Measurements from ENCODE around the gene HIP1. TPM values are rescaled to one million over a fixed set of nuclear protein-coding genes. Genes with fewer than 3 reads are reported as not detected.
"Not testable (repeated sequence)": the region's sequence is repeated elsewhere in the genome, so short reads cannot be mapped to it uniquely, and the experiment has no call there.

The HIP1 gene
- 10 to 100 TPM in 5 of 8 experiments, 1 to 10 TPM in 3; 1.8 to 28.4 (median 19.1) TPM for total RNA-seq

- ATAC-seq (replicated peaks in 6 of 8), result no peak
- no CpG with 5 or more reads among the region's 30 CpGs for WGBS, 10 experiments
- H3K27ac ChIP-seq, result peak within 1 kb of the TSS; percentile 27 to 48
These were observed at the start of gene HIP1 for GRCh38 chr7:75738604-75738974. Gene HIP1 (minus strand): TSS chr7:75738941. CDS start chr7:75738920, 21 bp downstream.

GRCh38 chr7:75788154-75788847 lies 49.6 kb upstream of the HIP1 start:
- H3K4me1 ChIP-seq (replicated peaks in 1 of 2); H3K27ac ChIP-seq; in situ Hi-C loops (cut with MboI; ENCODE audit: low pct_unique_long_range_greater_than_20kb in 2 of 9, low sequenced_read_pairs in 9 of 9, unreplicated experiment in 9 of 9); H3K4me3 ChIP-seq; ATAC-seq (replicated peaks in 6 of 8): not testable (repeated sequence)
- WGBS, 10 experiments, result 53 to 88% (median 71%) methylated on average over 3 to 12 of the region's 14 CpGs; no CpG with 5 or more reads in 4 of the 10 experiments

More at GRCh38 chr7:75738604-75738974, at the start of gene HIP1:
- in situ Hi-C loops (cut with MboI; ENCODE audit: low pct_unique_long_range_greater_than_20kb in 2 of 9, low sequenced_read_pairs in 9 of 9, unreplicated experiment in 9 of 9), result no loop called here
- peaks cover 7 to 8% of the 10 kb centered on the region in 2 donors for H3K4me1 ChIP-seq (replicated peaks in 1 of 2)
- peak within 1 kb of the TSS; percentile 71 to 95 (median 77) for H3K4me3 ChIP-seq

- in situ Hi-C loops (cut with MboI; ENCODE audit: low pct_unique_long_range_greater_than_20kb in 2 of 9, low sequenced_read_pairs in 9 of 9, unreplicated experiment in 9 of 9); H3K4me3 ChIP-seq; ATAC-seq (replicated peaks in 6 of 8); H3K4me1 ChIP-seq (replicated peaks in 1 of 2); H3K27ac ChIP-seq: not testable (repeated sequence)
- 83 to 91% methylated on average over 1 to 4 of the region's 5 CpGs; no CpG with 5 or more reads in 8 of the 10 experiments for WGBS, 10 experiments
These were observed 44.3 kb upstream of the HIP1 start for GRCh38 chr7:75783058-75783457.

- ATAC-seq (replicated peaks in 6 of 8); H3K4me1 ChIP-seq (replicated peaks in 1 of 2); in situ Hi-C loops (cut with MboI; ENCODE audit: low pct_unique_long_range_greater_than_20kb in 2 of 9, low sequenced_read_pairs in 9 of 9, unreplicated experiment in 9 of 9); H3K4me3 ChIP-seq; H3K27ac ChIP-seq: not testable (repeated sequence)
- WGBS, 10 experiments, result 23 to 94% (median 73%) methylated on average over 2 to 10 of the region's 14 CpGs; no CpG with 5 or more reads in 1 of the 10 experiments
These were observed 42.0 kb upstream of the HIP1 start for GRCh38 chr7:75780647-75781273.

- 3 to 84% (median 47%) methylated on average over 2 to 9 of the region's 11 CpGs; no CpG with 5 or more reads in 4 of the 10 experiments for WGBS, 10 experiments
- H3K27ac ChIP-seq; H3K4me3 ChIP-seq; in situ Hi-C loops (cut with MboI; ENCODE audit: low pct_unique_long_range_greater_than_20kb in 2 of 9, low sequenced_read_pairs in 9 of 9, unreplicated experiment in 9 of 9); ATAC-seq (replicated peaks in 6 of 8); H3K4me1 ChIP-seq (replicated peaks in 1 of 2): not testable (repeated sequence)
These were observed 40.8 kb upstream of the HIP1 start for GRCh38 chr7:75779516-75779915.

- ATAC-seq (replicated peaks in 6 of 8); H3K27ac ChIP-seq; H3K4me3 ChIP-seq; H3K4me1 ChIP-seq (replicated peaks in 1 of 2); in situ Hi-C loops (cut with MboI; ENCODE audit: low pct_unique_long_range_greater_than_20kb in 2 of 9, low sequenced_read_pairs in 9 of 9, unreplicated experiment in 9 of 9): not testable (repeated sequence)
- WGBS, 10 experiments, result 67 to 100% (median 84%) methylated on average over 1 to 9 of the region's 11 CpGs; no CpG with 5 or more reads in 3 of the 10 experiments
These were observed 40.3 kb upstream of the HIP1 start for GRCh38 chr7:75779035-75779434.

- peak in 2 of 8 experiments; percentile 80 to 86 for ATAC-seq (replicated peaks in 6 of 8)
- no peaks in the 10 kb centered on the region for H3K4me1 ChIP-seq (replicated peaks in 1 of 2)
- H3K4me3 ChIP-seq, result no peak overlapping the region
- WGBS, 10 experiments, result 0 to 100% (median 80%) methylated on average over 1 to 7 of the region's 12 CpGs; no CpG with 5 or more reads in 1 of the 10 experiments
- in situ Hi-C loops (cut with MboI; ENCODE audit: low pct_unique_long_range_greater_than_20kb in 2 of 9, low sequenced_read_pairs in 9 of 9, unreplicated experiment in 9 of 9), result no loop called here
- no peak overlapping the region for H3K27ac ChIP-seq
These were observed 37.7 kb upstream of the HIP1 start for GRCh38 chr7:75776295-75776971.

- H3K4me1 ChIP-seq (replicated peaks in 1 of 2); H3K27ac ChIP-seq; H3K4me3 ChIP-seq; ATAC-seq (replicated peaks in 6 of 8): not testable (repeated sequence)
- WGBS, 10 experiments, result 60 to 97% (median 90%) methylated on average over 1 to 5 of the region's 6 CpGs; no CpG with 5 or more reads in 4 of the 10 experiments
- in situ Hi-C loops (cut with MboI; ENCODE audit: low pct_unique_long_range_greater_than_20kb in 2 of 9, low sequenced_read_pairs in 9 of 9, unreplicated experiment in 9 of 9), result loop anchor here in 1 of 9 experiments (25.0 kb wide), 1 partner anchor 712 kb away; the partner anchor contains the start of gene RCC1L
These were observed 35.2 kb upstream of the HIP1 start for GRCh38 chr7:75773958-75774357.

- 0 to 100% (median 65%) methylated on average over 1 to 5 of the region's 9 CpGs for WGBS, 10 experiments
- H3K4me1 ChIP-seq (replicated peaks in 1 of 2), result no peaks in the 10 kb centered on the region
- H3K27ac ChIP-seq, result no peak within 1 kb of the TSS
- no peak within 1 kb of the TSS for H3K4me3 ChIP-seq
- in situ Hi-C loops (cut with MboI; ENCODE audit: low pct_unique_long_range_greater_than_20kb in 2 of 9, low sequenced_read_pairs in 9 of 9, unreplicated experiment in 9 of 9), result loop anchor here in 1 of 9 experiments (25.0 kb wide), 1 partner anchor 710 kb away; the partner anchor contains the start of gene RCC1L
- peak in 2 of 8 experiments; percentile 77 to 79 for ATAC-seq (replicated peaks in 6 of 8)
These were observed 33.6 kb upstream of the HIP1 start, which contains the start of gene CCL26 for GRCh38 chr7:75772081-75773077. Gene CCL26 (minus strand): TSS chr7:75772211. CDS start chr7:75772176, 35 bp downstream.

GRCh38 chr7:75771224-75771623 lies 32.5 kb upstream of the HIP1 start:
- H3K4me3 ChIP-seq, result no peak overlapping the region
- WGBS, 10 experiments, result 0 to 100% (median 83%) methylated on average over 1 of the region's 1 CpG; no CpG with 5 or more reads in 5 of the 10 experiments
- no peak overlapping the region for H3K27ac ChIP-seq
- no peak for ATAC-seq (replicated peaks in 6 of 8)
- in situ Hi-C loops (cut with MboI; ENCODE audit: low pct_unique_long_range_greater_than_20kb in 2 of 9, low sequenced_read_pairs in 9 of 9, unreplicated experiment in 9 of 9), result loop anchor here in 1 of 9 experiments (25.0 kb wide), 1 partner anchor 709 kb away; the partner anchor contains the start of gene RCC1L
- no peaks in the 10 kb centered on the region for H3K4me1 ChIP-seq (replicated peaks in 1 of 2)

GRCh38 chr7:75762350-75762917 lies 23.7 kb upstream of the HIP1 start:
- 0 to 67% (median 27%) methylated on average over 1 to 2 of the region's 2 CpGs; no CpG with 5 or more reads in 4 of the 10 experiments for WGBS, 10 experiments
- H3K4me1 ChIP-seq (replicated peaks in 1 of 2), result no peaks in the 10 kb centered on the region
- no peak overlapping the region for H3K4me3 ChIP-seq
- in situ Hi-C loops (cut with MboI; ENCODE audit: low pct_unique_long_range_greater_than_20kb in 2 of 9, low sequenced_read_pairs in 9 of 9, unreplicated experiment in 9 of 9), result loop anchor here in 1 of 9 experiments (25.0 kb wide), 1 partner anchor 700 kb away; the partner anchor contains the start of gene RCC1L
- peak; percentile 86 to 97 (median 93) for ATAC-seq (replicated peaks in 6 of 8)
- H3K27ac ChIP-seq, result no peak overlapping the region
